H1 (cell line): ENCODE measurements around the gene STOML1. TPM values are rescaled to one million over a fixed set of nuclear protein-coding genes. Genes with fewer than 3 reads are reported as not detected.
A peak's percentile ranks its signal among the peaks of the same experiment; 100 is the strongest.

Experiments
- CTCF ChIA-PET: fragments of 300-600 bp; sonication (Branson Sonifier 250); formaldehyde crosslinking; loops from one replicate; lab custom pipeline; 2021; ENCODE audit not compliant: partially characterized antibody; lab: Charles Lee
- POLR2A ChIA-PET: fragments of 300-600 bp; sonication (Branson Sonifier 250); formaldehyde crosslinking; loops from one replicate; lab custom pipeline; 2021; ENCODE audit warnings: inconsistent platforms; ENCODE audit not compliant: partially characterized antibody; lab: Charles Lee
- DNase-seq, 2 experiments: peaks; one replicate each; pipeline versions ENCODE4 v3.0.0 to v3.0.0-alpha.2; 2010 to 2022; ENCODE audit warnings: low spot score in 2 of 2, low read depth in 1 of 2, mixed read lengths in 1 of 2
- FAIRE-seq: peaks from 2 replicates; lab custom pipeline; 2011; peaks lifted over from hg19 to GRCh38; lab: Jason Lieb, UNC
- H2AFZ ChIP-seq: 2 replicates; pipeline ENCODE4 v1.8.1; 2012; ENCODE audit warnings: low read length, inconsistent platforms
- H2AK5ac ChIP-seq: 2 replicates; pipeline ENCODE4 v1.6.1; 2013; ENCODE audit warnings: low read depth, low read length
- H2BK120ac ChIP-seq: replicated peaks from 2 replicates; pipeline ENCODE3; 2013; ENCODE audit warnings: low read depth, low read length, inconsistent platforms
- H2BK12ac ChIP-seq: 2 replicates; pipeline ENCODE4 v1.6.1; 2013; ENCODE audit warnings: low read depth, low read length
- H2BK15ac ChIP-seq: 2 replicates; pipeline ENCODE4 v1.6.1; 2013; ENCODE audit warnings: low read length
- H2BK20ac ChIP-seq: 2 replicates; pipeline ENCODE4 v1.6.1; 2013; ENCODE audit warnings: low read length
- H2BK5ac ChIP-seq: 2 replicates; pipeline ENCODE4 v1.6.1; 2013; ENCODE audit warnings: low read depth, low read length
- H3K14ac ChIP-seq: 2 replicates; pipeline ENCODE4 v1.6.1; 2013; ENCODE audit warnings: inconsistent platforms; ENCODE audit not compliant: insufficient read length
- H3K18ac ChIP-seq: 2 replicates; pipeline ENCODE4 v1.6.1; 2013; ENCODE audit warnings: low read length; ENCODE audit errors: extremely low read depth
- H3K23ac ChIP-seq: 2 replicates; pipeline ENCODE4 v1.6.1; 2013; ENCODE audit warnings: inconsistent platforms; ENCODE audit not compliant: insufficient read length
- H3K23me2 ChIP-seq: 2 replicates; pipeline ENCODE4 v1.6.1; 2013; ENCODE audit warnings: low read depth, low read length
- H3K27ac ChIP-seq: 2 replicates; pipeline ENCODE4 v1.6.1; 2011; ENCODE audit warnings: low read depth, low read length, inconsistent platforms
- H3K27me3 ChIP-seq, 4 experiments: replicated peaks in 1 of 4; 1 replicate in 1 of 4; 2 replicates in 3 of 4; pipeline versions ENCODE4 v1.6.1 to v1.8.1; 2011 to 2013; ENCODE audit warnings: low read length in 3 of 4, mild to moderate bottlenecking in 3 of 4, inconsistent platforms in 2 of 4, mixed read lengths in 2 of 4, moderate library complexity in 1 of 4; ENCODE audit not compliant: control insufficient read depth in 3 of 4, insufficient read depth in 3 of 4; ENCODE audit errors: extremely low read depth in 1 of 4
- H3K36me3 ChIP-seq, 4 experiments: 2 replicates each; pipeline versions ENCODE4 v1.6.1 to v1.8.1; 2011 to 2013; ENCODE audit warnings: mild to moderate bottlenecking in 4 of 4, low read length in 3 of 4, moderate library complexity in 2 of 4, control low read depth in 1 of 4, inconsistent platforms in 1 of 4; ENCODE audit not compliant: insufficient read depth in 4 of 4, control insufficient read depth in 2 of 4
- H3K4ac ChIP-seq: replicated peaks from 2 replicates; pipeline ENCODE3; 2013; ENCODE audit warnings: low read length, low read depth, mixed read lengths, inconsistent platforms; ENCODE audit not compliant: insufficient read length
- H3K4me1 ChIP-seq, 4 experiments: replicated peaks in 1 of 4; 1 replicate in 1 of 4; 2 replicates in 3 of 4; pipeline versions ENCODE4 v1.6.1 to v1.8.1; 2011 to 2013; ENCODE audit warnings: low read length in 3 of 4, inconsistent platforms in 2 of 4, mixed read lengths in 1 of 4; ENCODE audit not compliant: insufficient read depth in 4 of 4, control insufficient read depth in 3 of 4
- H3K4me2 ChIP-seq, 2 experiments: 2 replicates each; pipeline versions ENCODE4 v1.6.1 to v1.8.1; 2011 to 2013; ENCODE audit warnings: low read depth in 2 of 2, low read length in 2 of 2, control low read depth in 1 of 2, inconsistent platforms in 1 of 2, mild to moderate bottlenecking in 1 of 2; ENCODE audit not compliant: insufficient read depth in 1 of 2
- H3K4me3 ChIP-seq, 4 experiments: fragments of 200-600, 300-600 bp in 1 of 4; sonication (generic), shearing (Covaris generic), sonication (Bioruptor Twin) in 1 of 4; 2 replicates each; pipeline versions ENCODE4 v1.5.1 to v1.8.1; 2011 to 2016; ENCODE audit warnings: low read length in 4 of 4, low read depth in 3 of 4, control low read depth in 2 of 4, inconsistent platforms in 2 of 4, mild to moderate bottlenecking in 2 of 4, mixed read lengths in 1 of 4, moderate library complexity in 1 of 4; ENCODE audit not compliant: insufficient read depth in 2 of 4; ENCODE audit errors: extremely low read depth in 1 of 4
- H3K56ac ChIP-seq: replicated peaks from 2 replicates; pipeline ENCODE3; 2013; ENCODE audit warnings: low read depth, mild to moderate bottlenecking, mixed read lengths, low read length, inconsistent platforms; ENCODE audit not compliant: insufficient read length
- H3K79me1 ChIP-seq: 2 replicates; pipeline ENCODE4 v1.6.1; 2013; ENCODE audit warnings: low read depth, low read length, control low read depth
- H3K79me2 ChIP-seq, 2 experiments: 2 replicates each; pipeline versions ENCODE4 v1.6.1 to v1.8.1; 2012 to 2013; ENCODE audit warnings: low read length in 2 of 2, mild to moderate bottlenecking in 2 of 2, inconsistent platforms in 1 of 2; ENCODE audit not compliant: insufficient read depth in 2 of 2, control insufficient read depth in 1 of 2
- H3K9ac ChIP-seq, 4 experiments: replicated peaks in 1 of 4; 1 replicate in 1 of 4; 2 replicates in 3 of 4; pipeline versions ENCODE4 v1.6.1 to v1.8.1; 2011 to 2013; ENCODE audit warnings: low read depth in 3 of 4, low read length in 3 of 4, control low read depth in 2 of 4, mild to moderate bottlenecking in 2 of 4, moderate library complexity in 2 of 4, inconsistent platforms in 1 of 4; ENCODE audit errors: extremely low read depth in 1 of 4
- H3K9me3 ChIP-seq, 2 experiments: 2 replicates each; pipeline versions ENCODE4 v1.6.1 to v1.8.1; 2012 to 2013; ENCODE audit warnings: mild to moderate bottlenecking in 2 of 2, moderate library complexity in 2 of 2, control low read depth in 1 of 2, inconsistent platforms in 1 of 2, low read depth in 1 of 2, low read length in 1 of 2, mixed read lengths in 1 of 2; ENCODE audit not compliant: insufficient read depth in 2 of 2
- H4K20me1 ChIP-seq, 2 experiments: replicated peaks in 1 of 2; 2 replicates each; pipeline versions ENCODE3 to v1.8.1; 2011 to 2013; ENCODE audit warnings: inconsistent platforms in 2 of 2, low read length in 2 of 2, mild to moderate bottlenecking in 1 of 2; ENCODE audit not compliant: insufficient read depth in 2 of 2, control insufficient read depth in 1 of 2
- H4K5ac ChIP-seq: 2 replicates; pipeline ENCODE4 v1.6.1; 2013; ENCODE audit warnings: low read length, low read depth, mixed read lengths, inconsistent platforms; ENCODE audit not compliant: insufficient read length
- H4K8ac ChIP-seq: 2 replicates; pipeline ENCODE4 v1.8.0; 2013; ENCODE audit warnings: mild to moderate bottlenecking, moderate library complexity, low read length, inconsistent platforms; ENCODE audit not compliant: insufficient read depth; ENCODE audit errors: extremely low read depth
- H4K91ac ChIP-seq: replicated peaks from 2 replicates; pipeline ENCODE3; 2013; ENCODE audit warnings: low read length, mixed read lengths, inconsistent platforms; ENCODE audit not compliant: insufficient read length
- SIRT6 ChIP-seq: IDR thresholded peaks from one replicate; pipeline ENCODE4 v1.7.1; 2012; ENCODE audit warnings: low read length, inconsistent platforms
- SUZ12 ChIP-seq: fragments of 200-600 bp; sonication (generic); IDR thresholded peaks from 2 replicates; pipeline ENCODE4 v1.6.1; 2012; ENCODE audit warnings: mild to moderate bottlenecking, inconsistent platforms, low read length, moderate library complexity, mixed read lengths
- ZNF274 ChIP-seq: IDR thresholded peaks from 2 replicates; pipeline ENCODE4 v1.7.0; 2012; ENCODE audit warnings: low read length, borderline replicate concordance; ENCODE audit errors: extremely low read depth
- WGBS, 2 experiments: shearing (Covaris generic) in 1 of 2; methylation state at CpG; one replicate each; pipeline versions ENCODE4 v1.1.6 to v1.1.7; 2013 to 2015; ENCODE audit warnings: low lambda C conversion rate in 2 of 2, mixed read lengths in 2 of 2, inconsistent platforms in 1 of 2, low coverage in 1 of 2, missing lambda C conversion rate in 1 of 2; ENCODE audit not compliant: insufficient replicate concordance in 2 of 2, insufficient coverage in 1 of 2, insufficient read length in 1 of 2; ENCODE audit errors: extremely low coverage in 1 of 2, missing lambda C conversion rate in 1 of 2; 5-methylcytosine and 5-hydroxymethylcytosine counted together
- polyA plus RNA-seq, 7 experiments: library from polyadenylated mRNA; depleted of rRNA in 3 of 7; stranded (reverse) in 5 of 7; unstranded in 2 of 7; fragments of >200 nt in 5 of 7; fragments of 200-250 nt in 2 of 7; gene quantifications; 1 replicate in 5 of 7; 2 replicates in 1 of 7; 4 replicates in 1 of 7; pipeline versions ENCODE4 v1.2.1 to v1.2.3, GENCODE V29; 2011 to 2013; ENCODE audit warnings: missing spikeins in 2 of 7, mixed read lengths in 2 of 7
- total RNA-seq: library from RNA; stranded (reverse); fragmentation: NEBNext Ultra II Directional; extraction: Animal tissue kit (Norgen Biotek cat#: 25700); gene quantifications from 2 replicates; pipeline ENCODE4 v1.2.1, GENCODE V29; 2021

The STOML1 gene
- total and polyA plus RNA-seq, 2 of the 8 experiments (the other 6 are each of a cell fraction or from before 2014, with no cell fraction given): 2.6 to 3.2 TPM

GRCh38 chr15:73996267-73996666, 4.2 kb upstream of the STOML1 start:
- Histone ChIP-seq H3K4ac (no peak overlapping the region), H2AK5ac (no peak overlapping the region), H3K9ac (no peak overlapping the region), H2BK20ac (no peak overlapping the region), H3K79me1 (no peaks in the 10 kb centered on the region), H3K27me3 (peaks cover 0 to 4% (median 1%) of the 10 kb centered on the region in 4 experiments; a peak in 1 of 7 replicates), H2BK5ac (no peak overlapping the region), H4K8ac (no peak overlapping the region), H4K91ac (no peak overlapping the region), H3K9me3 (no peaks in the 10 kb centered on the region), H3K18ac (no peak overlapping the region), H3K79me2 (peaks cover 0 to 14% of the 10 kb centered on the region in 2 experiments; a peak in 2 of 4 replicates), H3K23me2 (peaks cover 11% of the 10 kb centered on the region; the same call in 1 of the 2 replicates), H3K4me1 (peaks cover 0 to 7% (median under 1%) of the 10 kb centered on the region in 4 experiments; a peak in 3 of 7 replicates), H3K23ac (no peak overlapping the region), H2BK15ac (no peak overlapping the region), H3K56ac (no peak overlapping the region), H3K27ac (no peak overlapping the region), H3K36me3 (peaks cover 3 to 12% (median 7%) of the 10 kb centered on the region in 4 experiments; a peak in 4 of 8 replicates), H3K4me2 (no peak overlapping the region; a peak in 1 of 4 replicates), H4K20me1 (peaks cover 0 to 2% of the 10 kb centered on the region in 2 experiments), H3K14ac (no peak overlapping the region), H2BK12ac (no peak overlapping the region), H2AFZ (no peak overlapping the region), H3K4me3 (0 out of 8 replicates have a peak overlapping the region, but pooled peaks of 1 of the 4 experiments have one; percentile 84), H2BK120ac (no peak overlapping the region), H4K5ac (no peak overlapping the region)
- DNase-seq (no peak), FAIRE-seq (no peak)
- ChIA-PET POLR2A (interaction anchor here (0.7 kb wide), 1 partner anchor 10 kb away, joined by 3 read pairs; no protein-coding TSS in a partner anchor), CTCF (interaction anchor here (0.6 to 0.8 kb wide), 5 partner anchors 32 to 296 kb away, joined by 3 to 5 read pairs (median 3); no protein-coding TSS in a partner anchor)
- WGBS, 2 experiments: 83% methylated on average over 2 of the region's 2 CpGs; no CpG with 5 or more reads in 1 of the 2 experiments
- TF ChIP-seq ZNF274: no peak
- no peak for TF ChIP-seq SIRT6
- TF ChIP-seq SUZ12: no peak
